Effector CD8-positive, alpha-beta T cell (primary cell): ENCODE measurements around the gene MYL3.

ENCODE experiments used
- DNase-seq: peaks from one replicate; lab custom pipeline; 2025; lab: John Stamatoyannopoulos, UW

MYL3 gene

GRCh38 chr3:46849686-46850467 lies 13.4 kb downstream of the MYL3 start:
- no peak for DNase-seq

GRCh38 chr3:46849045-46849631 lies 14.1 kb downstream of the MYL3 start:
- no peak for DNase-seq

- no peak for DNase-seq
Observed at GRCh38 chr3:46848271-46849044, 14.8 kb downstream of the MYL3 start.

GRCh38 chr3:46847744-46848143 lies 15.5 kb downstream of the MYL3 start:
- DNase-seq, result no peak

- DNase-seq, result no peak
Observed at GRCh38 chr3:46846624-46847542, 16.4 kb downstream of the MYL3 start.

- peak; percentile 67 for DNase-seq
Observed at GRCh38 chr3:46845860-46846623, 17.2 kb downstream of the MYL3 start.

GRCh38 chr3:46845397-46845859 lies 17.8 kb downstream of the MYL3 start:
- DNase-seq, result no peak

- DNase-seq, result no peak
Observed at GRCh38 chr3:46844881-46845312, 18.3 kb downstream of the MYL3 start.

GRCh38 chr3:46844397-46844796 lies 18.8 kb downstream of the MYL3 start:
- DNase-seq, result no peak

- DNase-seq, result no peak
Observed at GRCh38 chr3:46843508-46843907, 19.7 kb downstream of the MYL3 start.

- no peak for DNase-seq
Observed at GRCh38 chr3:46840491-46840890, 22.8 kb downstream of the MYL3 start.

- no peak for DNase-seq
Observed at GRCh38 chr3:46838301-46838700, 24.9 kb downstream of the MYL3 start.

- no peak for DNase-seq
Observed at GRCh38 chr3:46835491-46835890, 27.8 kb downstream of the MYL3 start.

GRCh38 chr3:46835054-46835453 lies 28.2 kb downstream of the MYL3 start:
- DNase-seq, result no peak

- DNase-seq, result no peak
Observed at GRCh38 chr3:46833346-46834300, 29.6 kb downstream of the MYL3 start.

- DNase-seq, result no peak
Observed at GRCh38 chr3:46831841-46832240, 31.4 kb downstream of the MYL3 start.

GRCh38 chr3:46831316-46831715 lies 31.9 kb downstream of the MYL3 start:
- no peak for DNase-seq

GRCh38 chr3:46830801-46831200 lies 32.4 kb downstream of the MYL3 start:
- DNase-seq, result no peak

- no peak for DNase-seq
Observed at GRCh38 chr3:46829699-46830208, 33.5 kb downstream of the MYL3 start.
